ENCODE measurements around the gene VAV1. TPM values are rescaled to one million over a fixed set of nuclear protein-coding genes. Genes with fewer than 3 reads are reported as not detected.

The VAV1 gene
- total and polyA plus RNA-seq, 9 of the 15 experiments (the other 6 are each of a cell fraction or from before 2014, with no cell fraction given): 0.46 to 20.1 (median 11.1) TPM

DNA sequence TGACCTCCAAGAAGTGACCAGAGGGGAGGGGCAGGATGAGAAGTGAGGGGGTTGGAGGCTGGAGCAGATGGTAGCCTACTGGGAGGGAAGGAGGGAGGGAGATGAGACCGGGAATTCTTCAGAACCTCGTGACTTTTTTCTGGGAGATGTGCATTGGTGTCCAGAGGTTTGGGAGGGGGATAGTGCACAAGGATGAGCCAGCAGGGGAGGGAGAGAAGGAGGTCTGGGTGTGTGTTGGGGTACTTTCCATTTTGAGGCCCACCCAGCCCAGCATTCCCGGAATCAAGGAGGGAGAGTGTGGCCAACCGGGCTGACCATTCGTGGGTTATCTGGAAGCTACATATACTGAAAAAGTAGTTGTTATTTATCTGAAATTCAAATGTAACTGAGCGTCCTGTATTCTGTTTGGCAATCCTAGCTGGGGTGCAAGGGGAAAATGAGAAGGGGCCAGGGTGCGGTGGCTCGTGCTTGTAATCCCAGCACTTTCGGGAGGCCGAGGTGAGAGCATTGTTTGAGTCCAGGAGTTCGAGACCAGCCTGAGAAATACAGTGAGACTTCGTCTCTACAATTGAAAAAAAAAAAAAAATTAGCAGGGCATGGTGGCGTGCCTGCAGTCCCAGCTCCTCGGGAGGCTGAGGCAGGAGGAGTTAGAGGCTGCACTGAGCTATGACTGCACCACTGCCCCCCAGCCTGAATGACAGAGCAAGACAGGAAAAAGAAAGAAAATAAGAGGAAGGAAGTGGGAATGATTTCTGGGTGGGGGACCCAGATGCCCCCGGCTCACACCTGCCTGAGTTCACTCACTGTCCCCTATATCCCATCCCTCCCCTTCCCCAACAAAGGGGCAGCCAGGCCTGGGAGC lies 47.6 kb upstream of the VAV1 start:
- intact Hi-C loops (cut with micrococcal nuclease) (no loop called here), in situ Hi-C loops (cut with MboI) (no loop called here)
- Histone ChIP-seq H3K36me3 (ENCODE audit: control insufficient read depth, insufficient read depth, low read length) (no peaks in the 10 kb centered on the region), H4K20me1 (replicated peaks; ENCODE audit: control insufficient read depth, insufficient read depth, low read length) (no peaks in the 10 kb centered on the region), H3K27me3 (ENCODE audit: control insufficient read depth in 2 of 2, insufficient read depth in 2 of 2, low read length in 2 of 2) (no peaks in the 10 kb centered on the region), H2AFZ (ENCODE audit: low read depth, low read length) (0 out of 2 replicates have a peak overlapping the region, but pooled peaks have one; percentile 3), H3K4me3 (no peak overlapping the region), H3K4me1 (replicated peaks in 1 of 2; ENCODE audit: control insufficient read depth in 2 of 2, insufficient read depth in 2 of 2, low read length in 2 of 2) (peaks cover 25 to 27% of the 10 kb centered on the region in 2 experiments), H3K9ac (ENCODE audit: insufficient read depth in 1 of 2, low read depth in 2 of 2, low read length in 2 of 2) (peak overlapping the region in 1 of 2 experiments; percentile 1; a peak in 1 of 4 replicates), H3K9me1 (ENCODE audit: control insufficient read depth, insufficient read depth, low read length) (no peaks in the 10 kb centered on the region), H3K27ac (ENCODE audit: extremely low read depth, low read depth, low read length) (no peak overlapping the region), H3K9me3 (replicated peaks; ENCODE audit: control insufficient read depth, insufficient read depth, low read depth, low read length) (no peaks in the 10 kb centered on the region), H3K4me2 (ENCODE audit: insufficient read depth, low read length) (no peak overlapping the region), H3K79me2 (ENCODE audit: control insufficient read depth, insufficient read depth, low read length) (no peaks in the 10 kb centered on the region)
- CTCF ChIA-PET (ENCODE audit: low intra/inter-chr PET ratio): no interaction called here
- FAIRE-seq (no peak), DNase-seq (ENCODE audit: extremely low read depth in 1 of 4, low spot score in 3 of 4) (no peak), ATAC-seq (no peak)
- 54% methylated on average over 12 of the region's 15 CpGs for WGBS (ENCODE audit: insufficient coverage, low coverage, missing lambda C conversion rate)
- TF ChIP-seq HCFC1 (IDR thresholded peaks at IDR 0.05; ENCODE audit: low read depth, low read length) (no peak), SP1 (CRISPR knock-in tag; IDR thresholded peaks at IDR 0.05) (no peak), RFX1 (IDR thresholded peaks at IDR 0.05) (no peak), ZC3H8 (IDR thresholded peaks at IDR 0.05) (no peak), E2F3 (CRISPR knock-in tag; IDR thresholded peaks at IDR 0.05) (no peak), ADNP (tag; IDR thresholded peaks at IDR 0.05) (no peak), TFAM (CRISPR knock-in tag; conservative IDR thresholded peaks at IDR 0.05) (no peak), ZZZ3 (IDR thresholded peaks at IDR 0.05) (no peak), ZNF57 (CRISPR knock-in tag; IDR thresholded peaks at IDR 0.05) (no peak), ZNF274 (IDR thresholded peaks at IDR 0.05; ENCODE audit: borderline replicate concordance, low read depth, low read length) (no peak)
- TF ChIP-seq, protein P1, sequence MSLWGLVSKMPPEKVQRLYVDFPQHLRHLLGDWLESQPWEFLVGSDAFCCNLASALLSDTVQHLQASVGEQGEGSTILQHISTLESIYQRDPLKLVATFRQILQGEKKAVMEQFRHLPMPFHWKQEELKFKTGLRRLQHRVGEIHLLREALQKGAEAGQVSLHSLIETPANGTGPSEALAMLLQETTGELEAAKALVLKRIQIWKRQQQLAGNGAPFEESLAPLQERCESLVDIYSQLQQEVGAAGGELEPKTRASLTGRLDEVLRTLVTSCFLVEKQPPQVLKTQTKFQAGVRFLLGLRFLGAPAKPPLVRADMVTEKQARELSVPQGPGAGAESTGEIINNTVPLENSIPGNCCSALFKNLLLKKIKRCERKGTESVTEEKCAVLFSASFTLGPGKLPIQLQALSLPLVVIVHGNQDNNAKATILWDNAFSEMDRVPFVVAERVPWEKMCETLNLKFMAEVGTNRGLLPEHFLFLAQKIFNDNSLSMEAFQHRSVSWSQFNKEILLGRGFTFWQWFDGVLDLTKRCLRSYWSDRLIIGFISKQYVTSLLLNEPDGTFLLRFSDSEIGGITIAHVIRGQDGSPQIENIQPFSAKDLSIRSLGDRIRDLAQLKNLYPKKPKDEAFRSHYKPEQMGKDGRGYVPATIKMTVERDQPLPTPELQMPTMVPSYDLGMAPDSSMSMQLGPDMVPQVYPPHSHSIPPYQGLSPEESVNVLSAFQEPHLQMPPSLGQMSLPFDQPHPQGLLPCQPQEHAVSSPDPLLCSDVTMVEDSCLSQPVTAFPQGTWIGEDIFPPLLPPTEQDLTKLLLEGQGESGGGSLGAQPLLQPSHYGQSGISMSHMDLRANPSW (CRISPR knock-in tag; IDR thresholded peaks at IDR 0.05): no peak
- TF ChIP-seq, protein P2, sequence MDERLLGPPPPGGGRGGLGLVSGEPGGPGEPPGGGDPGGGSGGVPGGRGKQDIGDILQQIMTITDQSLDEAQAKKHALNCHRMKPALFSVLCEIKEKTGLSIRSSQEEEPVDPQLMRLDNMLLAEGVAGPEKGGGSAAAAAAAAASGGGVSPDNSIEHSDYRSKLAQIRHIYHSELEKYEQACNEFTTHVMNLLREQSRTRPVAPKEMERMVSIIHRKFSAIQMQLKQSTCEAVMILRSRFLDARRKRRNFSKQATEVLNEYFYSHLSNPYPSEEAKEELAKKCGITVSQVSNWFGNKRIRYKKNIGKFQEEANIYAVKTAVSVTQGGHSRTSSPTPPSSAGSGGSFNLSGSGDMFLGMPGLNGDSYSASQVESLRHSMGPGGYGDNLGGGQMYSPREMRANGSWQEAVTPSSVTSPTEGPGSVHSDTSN (CRISPR knock-in tag; IDR thresholded peaks at IDR 0.05; ENCODE audit: low read depth): no peak
- TF ChIP-seq, protein P2 (tag; conservative IDR thresholded peaks at IDR 0.05; ENCODE audit: low read depth): no peak
- POLR2A ChIA-PET: interaction anchor here (0.6 to 1.8 kb wide), 2 partner anchors 13 to 485 kb away, joined by 4 to 5 read pairs; partner anchors contain the start of gene GPR108
- no TSS peak for BruUV-seq (replicated peaks)

All from K562 (cell line).